ENCODE data around the gene PRMT1.

The PRMT1 gene

GRCh38 chr19:49640113-49640898, 36.8 kb upstream of the PRMT1 start, which contains the start of gene RRAS:
Gene RRAS (minus strand): TSS chr19:49640143. CDS start chr19:49640098, 45 bp downstream.
- peak; percentile 99 for FAIRE-seq
- TF ChIP-seq POLR2AphosphoS5 (IDR thresholded peaks at IDR 0.05; ENCODE audit: low read depth, low read length) (peak; percentile 84), POLR2A (IDR thresholded peaks at IDR 0.05; ENCODE audit: low read depth, low read length) (peak; percentile 86), TAF1 (IDR thresholded peaks at IDR 0.05; ENCODE audit: borderline replicate concordance, low read depth, low read length) (peak; percentile 64; the same call in 1 of the 2 replicates)
- peak; percentile 96 for DNase-seq (ENCODE audit: insufficient read length)

DNA sequence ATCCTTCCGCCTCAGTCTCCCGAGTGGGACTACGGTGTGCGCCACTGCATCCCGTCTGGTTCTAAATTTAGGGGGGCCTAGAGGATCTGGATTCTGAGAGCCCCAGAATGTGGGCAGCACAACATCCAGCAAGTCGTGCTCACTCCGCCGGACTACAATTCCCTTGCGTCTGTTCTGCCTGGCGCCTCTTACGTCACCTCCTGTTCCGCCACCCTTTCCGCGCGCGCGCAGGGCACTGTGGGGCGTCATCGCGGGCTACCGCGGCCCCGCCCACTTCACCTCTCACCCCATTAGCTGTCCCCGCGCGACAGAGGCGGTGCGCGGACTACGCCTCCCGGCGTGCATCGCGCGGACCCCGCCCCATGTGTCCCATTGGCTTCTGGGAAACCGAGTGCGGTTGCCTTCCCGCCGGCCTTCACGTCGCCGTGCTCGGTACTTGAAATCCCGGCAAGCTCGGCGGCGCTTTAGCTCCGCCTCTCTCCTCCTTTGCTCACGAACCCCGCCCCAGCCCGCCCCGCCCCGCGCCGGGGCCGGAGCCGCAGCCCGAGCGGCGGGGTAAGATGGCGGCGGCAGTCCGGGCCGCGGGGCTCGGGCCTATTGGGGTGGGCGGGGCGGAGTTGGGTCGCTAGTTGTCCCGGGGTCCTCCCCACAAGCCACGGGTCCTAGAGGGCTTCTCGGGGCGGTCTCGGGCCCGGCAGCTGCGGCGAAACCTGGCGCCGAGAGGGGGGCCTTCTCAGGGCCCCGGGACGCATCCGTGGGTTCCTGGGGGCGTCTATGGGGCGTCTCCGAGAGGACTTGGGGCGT, 35.2 kb upstream of the PRMT1 start, which contains the start of gene SCAF1:
SCAF1 (plus strand) TSS at position 522 of the 804 bp plus-strand sequence. CDS start 2,818 bp downstream, outside the sequence.
- TF ChIP-seq TAF1 (IDR thresholded peaks at IDR 0.05; ENCODE audit: borderline replicate concordance, low read depth, low read length) (peak; percentile 24; the same call in 1 of the 2 replicates), POLR2A (IDR thresholded peaks at IDR 0.05; ENCODE audit: low read depth, low read length) (peak; percentile 46; the same call in 1 of the 2 replicates), POLR2AphosphoS5 (IDR thresholded peaks at IDR 0.05; ENCODE audit: low read depth, low read length) (no peak)
- DNase-seq (ENCODE audit: insufficient read length) (peak; percentile 94), FAIRE-seq (peak; percentile 99)

DNA sequence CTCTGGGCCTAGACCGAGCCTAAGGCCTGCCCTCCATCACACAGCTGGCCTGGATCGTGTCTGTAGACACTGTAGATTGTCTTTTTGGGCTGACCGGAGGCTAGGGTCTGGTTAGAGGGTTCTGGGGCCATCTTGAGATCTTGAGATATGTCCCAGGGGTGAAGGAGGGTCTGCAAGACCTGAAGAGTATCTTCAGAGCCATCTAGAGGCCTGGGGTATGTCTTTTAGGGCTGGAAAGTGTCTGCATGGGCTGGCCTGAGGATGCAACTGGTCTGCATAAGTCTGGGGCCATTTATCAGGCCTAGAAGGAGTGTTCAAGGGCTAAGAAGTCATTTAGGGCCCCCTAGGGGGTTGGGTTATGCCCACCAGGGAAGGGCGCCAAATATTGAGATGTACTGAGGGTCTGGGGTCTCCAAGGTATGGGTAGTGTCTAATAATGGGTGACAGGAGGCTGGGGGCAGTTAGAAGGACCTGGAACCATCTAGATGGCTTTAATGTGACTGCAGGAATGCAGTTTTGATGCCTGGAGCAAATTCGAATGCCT, 34.5 kb upstream of the PRMT1 start:
- no peak for TF ChIP-seq TAF1 (IDR thresholded peaks at IDR 0.05; ENCODE audit: borderline replicate concordance, low read depth, low read length)
- no peak for TF ChIP-seq POLR2A (IDR thresholded peaks at IDR 0.05; ENCODE audit: low read depth, low read length)
- DNase-seq (ENCODE audit: insufficient read length): no peak
- FAIRE-seq: peak; percentile 72

GRCh38 chr19:49643466-49643865, 33.6 kb upstream of the PRMT1 start:
- TF ChIP-seq POLR2A (IDR thresholded peaks at IDR 0.05; ENCODE audit: low read depth, low read length): no peak
- no peak for TF ChIP-seq POLR2AphosphoS5 (IDR thresholded peaks at IDR 0.05; ENCODE audit: low read depth, low read length)
- TF ChIP-seq TAF1 (IDR thresholded peaks at IDR 0.05; ENCODE audit: borderline replicate concordance, low read depth, low read length): no peak
- DNase-seq (ENCODE audit: insufficient read length) (no peak), FAIRE-seq (peak; percentile 38)

DNA sequence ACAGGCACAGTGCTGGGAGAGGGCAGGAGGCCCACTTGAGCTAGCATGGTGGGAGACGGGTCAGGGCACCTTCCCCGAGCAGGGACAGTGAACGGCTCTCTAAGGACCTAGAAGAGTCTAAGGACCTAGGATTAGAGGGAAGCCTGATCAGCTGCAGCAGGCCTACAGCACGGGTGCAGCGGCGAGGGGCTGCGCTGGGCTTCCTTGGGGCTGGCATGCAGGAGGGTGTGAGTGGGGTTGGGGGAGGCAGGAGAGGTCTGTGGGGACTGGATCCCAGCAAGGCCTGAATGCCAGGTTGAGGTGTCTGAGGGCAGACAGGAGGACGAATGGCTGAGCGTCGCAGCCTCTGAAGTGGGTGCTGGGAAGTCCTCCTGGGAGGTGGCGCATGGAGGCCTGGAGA, 31.5 kb upstream of the PRMT1 start:
- no peak for TF ChIP-seq TAF1 (IDR thresholded peaks at IDR 0.05; ENCODE audit: borderline replicate concordance, low read depth, low read length)
- TF ChIP-seq POLR2A (IDR thresholded peaks at IDR 0.05; ENCODE audit: low read depth, low read length): no peak
- no peak for TF ChIP-seq POLR2AphosphoS5 (IDR thresholded peaks at IDR 0.05; ENCODE audit: low read depth, low read length)
- DNase-seq (ENCODE audit: insufficient read length) (no peak), FAIRE-seq (no peak)

- FAIRE-seq (no peak), DNase-seq (ENCODE audit: insufficient read length) (no peak)
- TF ChIP-seq POLR2A (IDR thresholded peaks at IDR 0.05; ENCODE audit: low read depth, low read length) (no peak), POLR2AphosphoS5 (IDR thresholded peaks at IDR 0.05; ENCODE audit: low read depth, low read length) (no peak), TAF1 (IDR thresholded peaks at IDR 0.05; ENCODE audit: borderline replicate concordance, low read depth, low read length) (no peak)
Measured at GRCh38 chr19:49645995-49646394, 31.1 kb upstream of the PRMT1 start.

DNA sequence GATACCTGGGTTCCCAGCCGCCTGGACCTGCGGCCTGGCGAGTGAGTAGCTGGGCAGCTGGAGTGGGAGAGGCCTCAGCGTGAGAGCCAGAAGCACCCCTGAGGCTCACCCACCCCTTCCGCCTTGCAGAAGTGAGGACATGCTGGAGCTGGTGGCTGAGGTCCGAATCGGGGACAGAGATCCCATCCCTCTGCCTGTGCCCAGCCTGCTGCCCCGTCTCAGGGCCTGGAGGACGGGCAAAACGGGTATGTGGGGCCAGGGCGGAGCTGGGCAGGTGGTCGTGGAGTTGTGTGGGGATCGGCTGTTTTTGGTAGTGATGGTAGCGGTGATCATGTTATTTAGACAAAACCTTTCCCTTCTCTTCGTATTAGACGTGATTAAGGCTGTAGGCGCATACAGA, 30.5 kb upstream of the PRMT1 start:
- no peak for FAIRE-seq
- no peak for TF ChIP-seq POLR2A (IDR thresholded peaks at IDR 0.05; ENCODE audit: low read depth, low read length)
- no peak for TF ChIP-seq TAF1 (IDR thresholded peaks at IDR 0.05; ENCODE audit: borderline replicate concordance, low read depth, low read length)
- TF ChIP-seq POLR2AphosphoS5 (IDR thresholded peaks at IDR 0.05; ENCODE audit: low read depth, low read length): no peak

DNA sequence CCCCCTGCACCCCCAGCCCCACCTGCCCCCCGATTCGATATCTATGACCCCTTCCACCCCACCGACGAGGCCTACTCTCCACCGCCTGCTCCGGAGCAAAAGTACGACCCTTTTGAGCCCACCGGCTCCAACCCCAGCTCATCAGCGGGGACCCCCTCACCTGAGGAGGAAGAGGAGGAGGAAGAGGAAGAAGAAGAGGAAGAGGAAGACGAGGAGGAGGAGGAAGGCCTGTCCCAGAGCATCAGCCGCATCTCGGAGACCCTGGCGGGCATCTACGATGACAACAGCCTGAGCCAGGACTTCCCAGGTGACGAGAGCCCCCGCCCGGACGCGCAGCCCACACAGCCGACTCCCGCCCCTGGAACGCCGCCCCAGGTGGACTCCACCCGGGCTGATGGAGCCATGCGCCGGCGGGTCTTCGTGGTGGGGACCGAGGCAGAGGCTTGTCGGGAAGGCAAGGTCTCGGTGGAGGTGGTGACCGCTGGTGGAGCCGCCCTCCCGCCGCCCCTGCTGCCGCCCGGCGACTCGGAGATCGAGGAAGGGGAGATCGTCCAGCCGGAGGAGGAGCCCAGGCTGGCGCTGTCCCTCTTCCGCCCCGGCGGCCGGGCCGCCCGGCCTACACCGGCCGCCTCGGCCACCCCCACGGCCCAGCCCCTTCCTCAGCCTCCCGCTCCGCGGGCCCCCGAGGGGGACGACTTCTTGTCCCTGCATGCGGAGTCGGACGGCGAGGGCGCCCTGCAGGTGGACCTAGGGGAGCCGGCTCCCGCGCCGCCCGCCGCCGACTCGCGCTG, 25.8 kb upstream of the PRMT1 start:
- no peak for FAIRE-seq
- DNase-seq (ENCODE audit: insufficient read length): no peak
- no peak for TF ChIP-seq POLR2AphosphoS5 (IDR thresholded peaks at IDR 0.05; ENCODE audit: low read depth, low read length)
- TF ChIP-seq TAF1 (IDR thresholded peaks at IDR 0.05; ENCODE audit: borderline replicate concordance, low read depth, low read length): no peak
- no peak for TF ChIP-seq POLR2A (IDR thresholded peaks at IDR 0.05; ENCODE audit: low read depth, low read length)

More for the DNA sequence above, 30.5 kb upstream of the PRMT1 start:
- DNase-seq (ENCODE audit: insufficient read length): no peak

GRCh38 chr19:49651820-49652550, 25.1 kb upstream of the PRMT1 start:
- TF ChIP-seq TAF1 (IDR thresholded peaks at IDR 0.05; ENCODE audit: borderline replicate concordance, low read depth, low read length) (no peak), POLR2AphosphoS5 (IDR thresholded peaks at IDR 0.05; ENCODE audit: low read depth, low read length) (no peak), POLR2A (IDR thresholded peaks at IDR 0.05; ENCODE audit: low read depth, low read length) (no peak)
- FAIRE-seq (no peak), DNase-seq (ENCODE audit: insufficient read length) (no peak)
